K562 (cell line): ENCODE results near the gene NANS.

Source experiments
- COPS2 ChIP-seq: fragments of 450-650 bp; conservative IDR thresholded peaks from 2 replicates; pipeline ENCODE4 v1.6.1; 2016; ENCODE audit warnings: mild to moderate bottlenecking, moderate library complexity
- FOXP4 ChIP-seq: sonication (generic); formaldehyde crosslinking; IDR thresholded peaks from 2 replicates; pipeline ENCODE4 v1.8.0; 2022; ENCODE audit warnings: mild to moderate bottlenecking, missing genetic modification reagents, borderline replicate concordance
- GTF2F1 ChIP-seq: IDR thresholded peaks from 2 replicates; pipeline ENCODE4 v1.6.1; 2011; ENCODE audit warnings: low read depth, low read length, improper control_type of control experiment
- JUND ChIP-seq, 2 experiments: IDR thresholded peaks; 2 replicates in 1 of 2; 3 replicates in 1 of 2; pipeline ENCODE4 v1.6.1; 2011; ENCODE audit warnings: borderline replicate concordance in 2 of 2, low read depth in 2 of 2, low read length in 2 of 2, improper control_type of control experiment in 1 of 2, missing biosample characterization in 1 of 2, missing genetic modification characterization in 1 of 2, missing genetic modification reagents in 1 of 2
- TAF1 ChIP-seq: IDR thresholded peaks from 2 replicates; pipeline ENCODE4 v1.6.1; 2011; ENCODE audit warnings: mild to moderate bottlenecking, low read length, moderate library complexity; ENCODE audit not compliant: insufficient read depth, control insufficient read depth, severe bottlenecking; ENCODE audit errors: extremely low read depth
- ZNF146 ChIP-seq: IDR thresholded peaks from one replicate; pipeline ENCODE4 v1.6.1; 2018; ENCODE audit warnings: missing compliant biosample characterization; ENCODE audit not compliant: unreplicated experiment

GRCh38 chr9:98097836-98098235 is 41.3 kb downstream of the NANS start:
- no peak for TF ChIP-seq TAF1
- no peak for TF ChIP-seq JUND (IDR thresholded peaks at IDR 0.05; ENCODE audit: borderline replicate concordance, low read depth, low read length)
- TF ChIP-seq JUND (tag; IDR thresholded peaks at IDR 0.05; ENCODE audit: borderline replicate concordance, low read depth, low read length): no peak
- TF ChIP-seq GTF2F1: no peak
- TF ChIP-seq FOXP4 (CRISPR knock-in tag): no peak
- TF ChIP-seq ZNF146 (CRISPR knock-in tag): no peak
- TF ChIP-seq COPS2: no peak
